HG03064 (cell line): ENCODE data around the gene SP7.
"Not testable (repeated sequence)": the region's sequence is repeated elsewhere in the genome, so short reads cannot be mapped to it uniquely, and the experiment has no call there.

ENCODE experiments used
- ATAC-seq: cut with Tn5 transposase; IDR thresholded peaks from one replicate; pipeline ENCODE4 v1.9.1; 2021; ENCODE audit warnings: low read depth; ENCODE audit not compliant: unreplicated experiment

SP7 gene

DNA sequence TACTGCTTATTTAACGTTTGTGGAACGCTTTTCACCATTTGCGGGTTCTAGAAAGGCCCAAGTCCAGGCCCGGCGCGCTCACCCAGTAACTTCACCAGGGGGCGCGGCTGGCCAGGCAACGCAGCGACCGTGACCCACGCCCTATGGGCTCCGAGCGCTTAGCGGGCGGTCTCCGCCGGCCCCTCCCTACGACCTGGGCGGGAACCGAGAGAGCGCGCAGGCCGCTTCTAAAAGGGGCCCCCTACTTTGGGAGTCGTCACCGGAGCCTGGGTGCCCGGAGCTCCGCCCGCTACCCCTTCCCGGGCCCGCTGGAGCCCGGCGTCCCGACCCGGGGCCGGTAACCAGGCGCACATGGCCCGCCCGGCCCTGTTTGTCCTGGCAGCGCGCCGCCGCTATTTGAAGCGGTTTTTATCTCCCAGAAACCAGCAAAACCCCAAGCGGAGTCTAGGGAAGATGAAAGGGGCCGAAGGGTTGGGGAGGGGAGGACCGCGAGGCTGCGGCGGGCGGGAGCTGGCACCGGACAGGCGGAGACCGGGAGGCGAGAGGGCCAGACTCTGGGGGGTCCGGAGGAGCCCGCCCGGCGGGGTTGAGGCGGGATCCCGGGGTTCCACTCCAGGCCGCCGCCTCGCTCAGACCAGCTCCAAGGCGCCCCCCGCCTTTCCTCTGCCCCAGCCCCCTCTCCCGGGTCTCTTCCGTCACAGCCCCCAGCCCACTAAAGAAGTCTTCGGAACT is 11.2 kb downstream of the SP7 start:
- ATAC-seq = peak; percentile 56

DNA sequence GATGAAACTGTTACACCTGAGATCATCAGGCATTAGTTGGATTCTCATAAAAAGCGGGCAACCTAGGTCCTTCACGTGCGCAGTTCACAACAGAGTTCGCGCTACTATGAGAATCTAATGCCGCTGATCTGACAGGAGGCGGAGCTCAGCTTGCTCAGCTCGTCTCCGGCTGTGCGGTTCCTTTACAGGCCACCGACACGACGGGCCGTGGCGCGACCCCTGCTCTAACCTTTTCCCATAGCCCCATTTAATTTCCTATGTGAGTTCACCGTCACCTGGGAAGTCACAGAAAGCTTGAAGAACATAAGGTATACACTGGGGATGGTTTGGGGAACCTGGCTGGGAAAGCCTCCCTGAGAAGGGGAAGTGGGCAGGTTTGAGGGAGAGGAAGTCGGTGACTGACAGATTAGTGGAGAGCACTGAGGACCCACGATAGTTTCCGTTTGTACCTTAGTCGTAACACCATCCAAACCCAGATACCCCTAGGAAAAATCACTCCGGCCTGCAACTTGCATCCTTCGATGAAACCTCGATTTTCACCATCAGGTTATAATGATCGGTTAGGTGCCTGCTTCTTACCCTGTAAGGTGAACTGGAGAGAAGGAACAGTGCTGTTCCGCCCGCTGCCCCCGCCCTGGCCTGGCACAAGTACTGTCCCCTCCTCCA is 11.9 kb downstream of the SP7 start:
- ATAC-seq = peak; percentile 37

DNA sequence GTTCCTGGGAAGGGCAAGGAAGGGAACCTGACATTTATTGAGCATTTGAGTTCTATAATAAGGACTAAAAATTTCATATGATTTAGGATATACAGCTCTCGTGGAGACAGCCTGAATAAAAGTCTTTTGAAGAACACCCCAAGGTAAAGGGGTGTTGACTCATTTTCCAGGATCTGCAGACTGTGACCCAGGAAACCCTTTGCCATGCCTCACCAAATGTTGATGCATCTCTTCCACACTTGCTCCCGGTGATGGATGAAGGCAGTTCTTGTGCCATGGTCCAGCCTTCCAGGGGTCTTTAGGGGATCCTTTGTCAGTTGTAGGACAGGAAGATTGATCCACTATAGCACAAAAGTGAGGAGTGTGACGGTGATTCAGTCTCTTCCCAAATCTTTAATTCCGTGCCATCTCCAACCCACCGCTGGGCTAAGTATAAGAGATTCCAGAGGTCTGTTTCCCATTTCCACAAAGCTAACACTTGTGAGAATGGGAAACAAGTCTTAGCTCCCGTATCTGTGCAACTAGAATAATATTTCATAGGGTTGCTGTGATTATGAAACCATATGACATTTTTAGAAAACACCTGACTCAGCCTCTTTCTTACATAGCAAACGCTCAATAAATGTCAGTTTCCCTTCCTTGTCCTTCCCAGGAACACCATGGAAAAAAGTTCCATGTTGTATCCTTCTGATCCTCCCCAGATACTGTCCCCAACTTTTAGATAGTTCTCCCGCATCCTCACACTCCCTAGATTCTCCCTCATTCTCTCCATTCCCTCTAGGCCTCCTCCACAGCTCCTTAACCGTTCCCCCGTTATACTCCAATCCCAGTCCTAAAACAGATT is 15.6 kb downstream of the SP7 start:
- no peak for ATAC-seq

DNA sequence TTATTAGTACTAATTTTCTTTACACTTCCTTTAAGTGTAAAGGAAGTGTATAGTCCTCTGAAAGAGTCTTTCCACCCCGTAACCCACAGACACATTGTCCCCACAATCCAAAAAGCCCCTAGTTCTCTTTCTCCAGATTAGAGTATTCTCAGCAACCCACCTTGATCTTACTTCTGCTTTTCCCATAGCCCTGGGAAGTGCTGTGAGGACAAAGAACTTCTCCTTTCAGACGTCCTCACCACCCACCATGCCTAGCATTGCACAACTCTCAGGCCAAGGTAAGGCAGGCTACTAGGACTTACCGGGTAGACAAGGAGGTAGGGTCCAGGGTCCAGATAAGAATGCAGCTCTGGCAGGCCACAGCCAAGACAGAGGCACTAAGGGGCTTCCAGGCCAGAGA is 22.2 kb downstream of the SP7 start:
- ATAC-seq = no peak

DNA sequence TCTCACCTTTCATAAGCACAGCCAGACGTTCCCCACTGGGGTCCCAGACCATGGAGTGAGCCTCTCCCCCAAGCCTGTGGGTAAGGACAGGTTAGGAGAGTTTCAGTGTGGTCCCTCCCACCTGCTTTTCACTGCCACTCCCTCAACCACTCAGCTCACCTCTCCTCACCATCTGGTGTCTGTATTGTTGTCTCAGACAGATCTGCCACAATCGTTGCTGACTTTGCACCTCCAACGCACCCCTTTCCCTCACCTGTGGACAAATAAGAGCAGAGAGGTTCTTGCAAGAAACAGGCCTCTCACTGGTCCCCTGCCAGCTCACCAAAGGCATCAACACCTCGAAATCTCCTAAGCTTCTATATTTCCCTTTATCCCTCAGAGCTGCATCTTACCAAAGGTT is 27.9 kb downstream of the SP7 start:
- no peak for ATAC-seq

DNA sequence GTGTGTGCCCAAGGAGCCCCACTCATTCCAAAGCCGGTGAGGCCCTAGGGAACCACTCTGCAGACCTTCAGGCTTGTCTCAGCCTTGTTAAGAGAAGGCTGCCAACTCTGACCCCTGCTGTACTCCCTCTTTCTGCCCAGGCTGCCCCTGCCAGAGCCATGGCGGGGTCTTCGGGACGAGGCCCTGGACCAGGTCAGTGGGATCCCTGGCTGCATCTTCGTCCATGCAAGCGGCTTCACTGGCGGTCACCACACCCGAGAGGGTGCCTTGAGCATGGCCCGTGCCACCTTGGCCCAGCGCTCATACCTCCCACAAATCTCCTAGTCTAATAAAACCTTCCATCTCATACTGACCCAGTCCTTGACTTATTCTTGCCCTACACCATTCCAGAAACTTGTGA is 29.3 kb downstream of the SP7 start:
- ATAC-seq = no peak

DNA sequence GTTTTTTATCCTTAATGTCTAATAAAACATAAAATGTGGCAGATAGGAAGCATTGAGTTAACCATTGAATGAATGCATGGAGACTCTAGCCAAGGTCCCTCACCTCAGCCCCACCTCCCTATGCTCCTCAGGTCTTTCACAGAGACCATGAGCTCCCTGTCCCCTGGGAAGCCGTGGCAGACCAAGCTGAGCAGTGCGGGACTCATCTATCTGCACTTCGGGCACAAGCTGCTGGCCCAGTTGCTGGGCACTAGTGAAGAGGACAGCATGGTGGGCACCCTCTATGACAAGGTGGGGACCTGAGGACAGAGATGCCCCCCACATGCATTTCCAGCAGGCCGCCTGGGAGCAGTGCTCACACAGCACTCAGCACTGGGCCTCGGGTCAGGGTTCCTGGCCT is 33.3 kb downstream of the SP7 start:
- ATAC-seq = no peak

DNA sequence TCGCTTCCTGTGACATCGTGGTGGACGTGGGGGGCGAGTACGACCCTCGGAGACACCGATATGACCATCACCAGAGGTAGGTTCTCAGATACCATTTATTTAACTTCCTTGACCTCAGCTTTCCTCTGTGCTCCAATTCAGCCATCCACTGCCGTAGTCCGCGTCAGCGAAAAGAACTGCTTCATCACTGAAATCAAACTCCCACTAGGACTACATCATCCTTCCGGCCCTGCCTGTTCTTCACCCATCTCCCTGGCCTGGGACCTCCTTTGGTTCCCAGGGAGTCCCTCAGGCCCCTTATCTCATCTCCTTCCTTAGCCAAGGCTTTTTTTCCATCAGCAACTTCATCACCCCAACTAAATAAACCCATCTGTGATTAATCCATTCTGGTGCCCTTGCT is 36.0 kb downstream of the SP7 start:
- no peak for ATAC-seq

DNA sequence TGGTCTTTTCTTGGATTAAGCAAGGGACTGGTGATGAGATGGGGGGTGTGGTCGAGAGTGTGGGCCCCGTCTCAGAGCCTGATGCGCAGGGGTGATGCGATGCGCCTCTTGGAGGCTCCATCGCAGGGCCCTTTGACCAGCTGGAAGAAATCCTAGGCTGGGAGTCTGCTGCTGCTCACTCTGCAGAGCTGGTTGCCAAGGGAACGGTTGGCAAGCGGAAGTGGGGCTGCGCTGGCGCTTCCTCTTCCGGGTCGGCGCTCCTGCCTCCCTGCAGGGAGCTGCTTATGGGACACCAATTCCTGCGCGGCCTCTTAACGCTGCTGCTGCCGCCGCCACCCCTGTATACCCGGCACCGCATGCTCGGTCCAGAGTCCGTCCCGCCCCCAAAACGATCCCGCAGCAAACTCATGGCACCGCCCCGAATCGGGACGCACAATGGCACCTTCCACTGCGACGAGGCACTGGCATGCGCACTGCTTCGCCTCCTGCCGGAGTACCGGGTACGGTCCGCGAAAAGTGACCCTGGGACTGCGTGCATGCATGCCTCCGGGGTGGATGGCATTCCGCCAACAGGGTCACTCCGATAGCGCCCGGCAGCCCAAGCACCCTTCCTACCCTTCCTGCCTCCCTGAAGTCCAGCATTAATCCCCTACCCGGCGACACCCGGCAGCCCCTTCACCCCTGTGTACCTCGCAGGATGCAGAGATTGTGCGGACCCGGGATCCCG is 36.5 kb downstream of the SP7 start, which contains the start of gene MYG1:
Gene MYG1, plus strand, starts transcription at position 242 of the 727 bp plus-strand sequence. Its CDS starts 43 bp downstream, at position 285.
- ATAC-seq = peak; percentile 62

DNA sequence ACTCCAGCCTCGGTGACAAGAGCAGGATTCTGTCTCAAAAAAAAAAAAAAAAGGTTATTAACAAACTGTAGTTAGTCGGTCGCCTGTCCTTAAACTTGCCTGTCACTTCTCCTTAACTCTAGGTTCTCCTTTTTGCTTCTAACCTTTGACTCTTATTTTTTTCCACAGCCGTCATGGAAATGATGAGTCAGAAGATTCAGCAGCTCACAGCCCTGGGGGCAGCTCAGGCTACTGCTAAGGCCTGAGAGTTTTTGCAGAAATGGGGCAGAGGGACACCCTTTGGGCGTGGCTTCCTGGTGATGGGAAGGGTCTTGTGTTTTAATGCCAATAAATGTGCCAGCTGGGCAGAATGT is 37.1 kb downstream of the SP7 start:
- no peak for ATAC-seq

DNA sequence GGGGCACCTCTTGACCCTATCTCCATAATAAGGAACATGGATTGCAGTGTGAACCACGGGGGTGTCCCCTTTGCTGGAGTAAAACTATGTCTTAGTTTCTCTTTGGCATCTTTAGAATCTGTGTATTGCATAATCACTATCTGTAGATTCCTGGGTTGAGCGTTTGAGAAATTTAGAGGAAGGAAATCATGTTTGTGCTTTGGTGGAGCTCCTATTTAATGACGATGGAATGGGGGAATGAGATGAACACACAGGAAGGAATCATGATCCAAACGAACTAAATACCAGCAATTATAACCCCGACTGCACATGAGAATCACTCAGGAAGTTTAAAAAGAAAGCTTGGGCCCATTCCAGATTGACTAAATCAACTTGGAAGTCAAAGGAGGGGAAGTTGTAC is 38.0 kb downstream of the SP7 start:
- no peak for ATAC-seq

DNA sequence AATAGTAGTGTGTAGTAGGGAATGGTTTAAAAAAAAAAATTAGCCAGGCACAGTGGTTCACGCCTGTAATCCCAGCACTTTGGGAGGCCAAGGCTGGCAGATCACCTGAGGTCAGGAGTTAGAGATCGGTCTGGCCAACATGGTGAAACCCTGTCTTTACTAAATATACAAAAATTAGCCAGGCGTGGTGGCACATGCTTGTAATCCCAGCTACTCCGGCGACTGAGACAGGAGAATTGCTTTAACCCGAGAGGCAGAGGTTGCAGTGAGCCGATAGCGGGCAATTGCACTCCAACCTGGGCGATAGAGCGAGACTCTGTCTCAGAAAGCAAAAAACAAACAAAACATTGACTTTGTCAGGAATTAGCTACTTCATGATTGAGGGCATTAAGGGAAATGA is 39.0 kb downstream of the SP7 start:
- not testable (repeated sequence) for ATAC-seq

DNA sequence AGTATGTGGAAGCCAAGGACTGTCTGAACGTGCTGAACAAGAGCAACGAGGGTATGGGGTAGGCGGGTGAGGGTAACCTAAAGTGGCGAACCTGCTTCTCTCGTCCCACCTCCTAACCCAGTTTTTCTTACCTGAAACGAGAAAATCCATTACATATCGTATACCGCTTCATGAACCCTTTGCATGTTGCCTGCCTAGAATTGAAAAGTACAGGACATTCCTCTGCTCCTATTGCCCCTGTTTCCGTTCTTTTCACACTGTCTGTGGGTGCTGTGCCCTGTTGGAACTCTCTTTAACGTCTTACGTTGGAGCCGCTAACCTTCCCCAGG is 40.3 kb downstream of the SP7 start:
- no peak for ATAC-seq

DNA sequence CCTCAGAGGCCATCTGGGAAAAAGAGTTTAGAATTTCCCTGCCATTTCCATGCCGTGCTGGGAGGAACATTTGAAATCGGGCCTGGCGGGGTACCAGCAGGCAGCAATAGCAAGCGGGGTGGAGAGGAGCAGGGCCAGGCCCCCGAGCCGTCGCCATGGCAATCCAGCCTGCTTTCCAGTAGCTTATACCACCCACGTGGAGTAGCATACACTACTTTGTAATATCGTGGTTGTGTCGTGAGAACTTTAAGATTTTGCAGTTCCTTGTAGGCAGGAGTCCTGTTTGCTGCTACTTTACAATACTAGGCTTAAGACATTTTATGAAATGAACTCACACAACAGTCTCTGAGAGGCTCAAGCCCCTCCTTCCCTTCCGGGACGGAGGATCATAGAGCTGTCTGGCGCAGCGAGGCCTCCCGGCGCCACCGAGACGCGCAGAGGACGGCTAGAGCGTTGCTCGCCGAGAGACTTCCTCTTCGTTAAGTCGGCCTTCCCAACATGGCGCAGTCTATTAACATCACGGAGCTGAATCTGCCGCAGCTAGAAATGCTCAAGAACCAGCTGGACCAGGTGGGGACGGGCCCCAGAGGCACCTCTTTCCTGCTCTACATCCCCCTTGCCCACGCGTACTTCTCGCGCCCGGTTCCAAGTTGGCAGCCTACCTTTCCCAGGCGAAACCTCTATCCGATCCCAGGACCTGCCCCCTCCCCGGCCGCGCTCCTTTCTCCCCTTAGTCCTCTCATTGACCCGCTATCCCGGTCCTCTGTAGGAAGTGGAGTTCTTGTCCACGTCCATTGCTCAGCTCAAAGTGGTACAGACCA is 40.9 kb downstream of the SP7 start, which contains the start of gene PFDN5:
Gene PFDN5, plus strand, starts transcription at position 473 of the 821 bp plus-strand sequence. Its CDS starts 26 bp downstream, at position 499.
- ATAC-seq = peak; percentile 84

DNA sequence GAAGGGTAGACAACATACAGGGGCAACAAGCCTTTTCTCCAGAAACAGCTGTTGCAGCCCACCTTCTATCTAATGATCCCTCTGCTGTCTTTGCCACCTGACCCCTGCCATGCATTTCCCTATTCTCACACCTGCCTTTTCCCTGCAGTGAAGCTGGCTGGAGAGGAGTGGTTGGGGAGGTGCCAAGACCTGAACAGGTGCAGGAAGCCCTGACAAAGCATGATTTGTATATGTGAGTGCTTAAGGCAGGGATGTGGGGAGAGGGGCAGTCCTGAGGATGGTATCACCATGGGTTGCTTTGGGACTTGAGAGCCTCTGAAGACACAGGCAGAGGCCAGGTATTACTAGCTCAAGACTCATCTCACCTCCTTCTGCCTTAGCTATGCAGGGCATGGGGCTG is 43.7 kb downstream of the SP7 start:
- ATAC-seq = no peak

DNA sequence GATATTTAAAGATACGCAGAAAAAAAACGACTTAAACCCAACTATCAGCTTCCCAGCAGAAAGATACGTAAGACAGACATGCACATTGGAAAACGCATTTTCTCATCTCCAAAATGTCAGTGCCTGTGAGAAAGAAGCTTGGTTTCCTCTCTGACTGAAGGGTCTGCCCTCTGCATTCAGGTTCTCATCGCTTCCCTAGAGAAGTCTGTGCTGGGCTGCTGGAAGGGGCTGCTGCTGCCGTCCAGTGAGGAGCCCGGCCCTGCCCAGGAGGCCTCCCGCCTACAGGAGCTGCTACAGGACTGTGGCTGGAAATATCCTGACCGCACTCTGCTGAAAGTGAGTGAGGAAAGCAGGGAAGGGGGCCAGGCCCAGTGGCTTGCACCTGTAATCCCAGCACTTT is 45.5 kb downstream of the SP7 start:
- no peak for ATAC-seq

DNA sequence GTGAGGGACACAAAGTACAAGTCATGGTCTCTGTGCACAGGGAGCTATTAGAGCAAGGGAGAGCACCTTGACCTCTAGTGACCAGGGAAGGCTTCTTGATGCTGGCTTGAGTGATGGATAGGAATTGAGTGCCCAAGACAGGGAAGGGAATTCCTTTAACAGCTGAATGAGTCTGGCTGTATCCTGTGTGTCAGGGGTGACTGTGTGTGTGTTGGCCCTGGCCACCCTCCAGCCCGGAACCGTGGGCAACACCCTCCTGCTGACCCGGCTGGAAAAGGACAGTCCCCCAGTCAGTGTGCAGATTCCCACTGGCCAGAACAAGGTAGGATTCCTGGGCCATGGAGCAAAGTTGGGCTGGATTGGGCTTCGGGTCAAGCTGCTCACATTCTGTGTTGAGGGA is 46.3 kb downstream of the SP7 start:
- no peak for ATAC-seq

DNA sequence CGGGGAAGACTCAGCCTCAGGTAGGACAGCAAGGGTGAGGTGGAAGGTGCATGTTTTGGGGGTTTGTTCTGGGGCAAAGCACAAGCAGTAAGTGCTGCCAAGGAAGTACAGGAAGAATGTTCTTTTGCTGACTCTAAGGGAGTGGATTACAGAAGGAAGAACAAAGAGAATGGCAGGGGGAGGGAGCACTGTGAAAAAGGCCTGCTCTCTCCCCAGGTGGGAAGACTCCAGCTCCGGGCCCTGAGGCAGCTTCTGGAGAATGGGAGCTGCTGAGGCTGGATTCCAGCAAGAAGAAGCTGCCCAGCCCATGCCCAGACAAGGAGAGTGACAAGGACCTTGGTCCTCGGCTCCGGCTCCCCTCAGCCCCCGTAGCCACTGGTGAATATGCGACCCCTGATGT is 47.8 kb downstream of the SP7 start:
- ATAC-seq = no peak

DNA sequence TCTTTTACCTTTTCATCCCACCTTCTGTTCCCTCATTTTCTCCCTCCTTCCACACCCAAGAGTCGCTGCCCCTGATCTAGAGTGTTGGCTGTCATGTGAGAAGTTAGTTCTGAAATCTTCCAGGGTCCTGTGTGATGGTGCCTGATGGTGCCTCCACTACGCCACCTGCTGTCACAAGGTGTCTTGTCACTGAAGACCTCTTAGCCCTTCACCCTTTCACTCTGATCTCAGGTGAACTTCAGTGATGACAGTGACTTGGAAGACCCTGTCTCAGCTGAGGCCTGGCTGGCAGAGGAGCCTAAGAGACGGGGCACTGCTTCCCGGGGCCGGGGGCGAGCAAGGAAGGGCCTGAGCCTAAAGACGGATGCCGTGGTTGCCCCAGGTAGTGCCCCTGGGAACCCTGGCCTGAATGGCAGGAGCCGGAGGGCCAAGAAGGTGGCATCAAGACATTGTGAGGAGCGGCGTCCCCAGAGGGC is 48.4 kb downstream of the SP7 start:
- ATAC-seq = no peak

DNA sequence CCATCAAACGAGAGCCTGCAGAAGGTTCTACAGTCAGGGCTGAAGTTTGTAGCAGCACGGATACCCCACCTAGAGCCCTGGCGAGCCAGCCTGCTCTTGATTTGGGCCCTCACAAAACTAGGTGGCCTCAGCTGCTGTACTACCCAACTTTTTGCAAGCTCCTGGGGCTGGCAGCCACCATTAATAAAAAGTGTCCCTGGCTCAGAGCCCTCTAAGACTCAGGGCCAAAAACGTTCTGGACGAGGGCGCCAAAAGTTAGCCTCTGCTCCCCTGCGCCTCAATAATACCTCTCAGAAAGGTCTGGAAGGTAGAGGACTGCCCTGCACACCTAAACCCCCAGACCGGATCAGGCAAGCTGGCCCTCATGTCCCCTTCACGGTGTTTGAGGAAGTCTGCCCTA is 49.7 kb downstream of the SP7 start:
- no peak for ATAC-seq
